WI38 (cell line): ENCODE data around the gene RALGAPA2.

Experiments
- H3K4me3 ChIP-seq: 2 replicates; pipeline ENCODE4 v1.5.1; 2011; ENCODE audit warnings: low read depth, mild to moderate bottlenecking, control low read depth, low read length
- TF ChIP-seq, protein P1 (sequence below): IDR thresholded peaks from 2 replicates; pipeline ENCODE4 v1.5.1; 2012; ENCODE audit warnings: low read depth, mild to moderate bottlenecking, control low read depth, low read length

RALGAPA2 gene

GRCh38 chr20:20580139-20580538 lies 132.3 kb downstream of the RALGAPA2 start:
- H3K4me3 ChIP-seq: no peak overlapping the region
- TF ChIP-seq, protein P1, sequence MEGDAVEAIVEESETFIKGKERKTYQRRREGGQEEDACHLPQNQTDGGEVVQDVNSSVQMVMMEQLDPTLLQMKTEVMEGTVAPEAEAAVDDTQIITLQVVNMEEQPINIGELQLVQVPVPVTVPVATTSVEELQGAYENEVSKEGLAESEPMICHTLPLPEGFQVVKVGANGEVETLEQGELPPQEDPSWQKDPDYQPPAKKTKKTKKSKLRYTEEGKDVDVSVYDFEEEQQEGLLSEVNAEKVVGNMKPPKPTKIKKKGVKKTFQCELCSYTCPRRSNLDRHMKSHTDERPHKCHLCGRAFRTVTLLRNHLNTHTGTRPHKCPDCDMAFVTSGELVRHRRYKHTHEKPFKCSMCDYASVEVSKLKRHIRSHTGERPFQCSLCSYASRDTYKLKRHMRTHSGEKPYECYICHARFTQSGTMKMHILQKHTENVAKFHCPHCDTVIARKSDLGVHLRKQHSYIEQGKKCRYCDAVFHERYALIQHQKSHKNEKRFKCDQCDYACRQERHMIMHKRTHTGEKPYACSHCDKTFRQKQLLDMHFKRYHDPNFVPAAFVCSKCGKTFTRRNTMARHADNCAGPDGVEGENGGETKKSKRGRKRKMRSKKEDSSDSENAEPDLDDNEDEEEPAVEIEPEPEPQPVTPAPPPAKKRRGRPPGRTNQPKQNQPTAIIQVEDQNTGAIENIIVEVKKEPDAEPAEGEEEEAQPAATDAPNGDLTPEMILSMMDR: no peak

DNA sequence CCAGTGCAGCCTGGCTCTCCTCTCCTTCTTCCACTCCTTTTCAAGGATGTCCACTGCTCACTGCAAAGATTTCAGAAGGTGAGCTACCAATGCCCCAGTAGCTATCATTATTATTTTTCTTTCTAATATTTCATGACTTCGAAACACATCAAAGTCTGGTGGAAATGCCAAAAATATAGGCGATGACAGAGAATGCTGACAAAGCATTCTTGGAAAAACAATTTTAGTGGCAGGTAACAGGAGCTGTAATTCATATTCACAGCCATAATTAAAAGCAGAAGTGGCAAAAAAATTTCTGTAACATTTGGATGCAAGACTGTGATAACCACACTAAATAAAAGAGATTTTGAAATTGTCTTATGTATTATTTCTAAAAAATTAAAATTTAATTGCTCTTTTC lies 133.6 kb downstream of the RALGAPA2 start:
- TF ChIP-seq, protein P1: no peak
- H3K4me3 ChIP-seq: no peak overlapping the region

- TF ChIP-seq, protein P1: no peak
- H3K4me3 ChIP-seq: no peak overlapping the region
These were observed 138.6 kb downstream of the RALGAPA2 start for GRCh38 chr20:20573797-20574196.

GRCh38 chr20:20571068-20571780 lies 141.2 kb downstream of the RALGAPA2 start:
- no peak overlapping the region for H3K4me3 ChIP-seq
- TF ChIP-seq, protein P1: no peak

GRCh38 chr20:20568604-20569205 lies 143.7 kb downstream of the RALGAPA2 start:
- TF ChIP-seq, protein P1: peak; percentile 64
- H3K4me3 ChIP-seq: no peak overlapping the region

- H3K4me3 ChIP-seq: no peak overlapping the region
- TF ChIP-seq, protein P1: no peak
These were observed 144.7 kb downstream of the RALGAPA2 start for GRCh38 chr20:20567712-20568111.

DNA sequence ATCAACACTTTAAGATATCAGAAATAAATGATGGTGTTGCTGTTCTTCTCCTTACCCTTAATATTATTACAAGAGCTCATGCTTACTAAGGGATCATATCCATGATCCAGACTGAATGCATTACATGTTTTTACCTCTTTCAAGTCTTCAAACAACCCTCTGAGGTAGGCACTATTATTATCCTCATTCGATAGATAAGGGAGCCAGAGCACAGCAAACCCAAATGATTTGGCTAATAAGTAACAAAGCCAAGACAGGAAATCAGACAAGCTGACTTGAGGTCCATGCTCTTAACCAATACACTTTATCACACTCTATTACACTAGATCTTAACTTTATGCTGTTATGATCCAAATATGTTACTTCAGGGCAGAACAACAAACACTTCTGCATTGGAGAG lies 145.9 kb downstream of the RALGAPA2 start:
- H3K4me3 ChIP-seq: no peak overlapping the region
- TF ChIP-seq, protein P1: no peak
